CD4-positive, alpha-beta T cell treated with Interleukin-17A for 1 hour (primary cell): ENCODE data around the gene USP22.
"Not testable (repeated sequence)": the region's sequence is repeated elsewhere in the genome, so short reads cannot be mapped to it uniquely, and the experiment has no call there.

ENCODE experiments used
- DNase-seq: peaks from one replicate; pipeline ENCODE4 v3.0.0-alpha.2; 2020

USP22 gene

GRCh38 chr17:20986767-20987510 is 55.9 kb downstream of the USP22 start:
- DNase-seq: no peak

- no peak for DNase-seq
Observed at GRCh38 chr17:20983359-20983637, 59.5 kb downstream of the USP22 start.

- DNase-seq: no peak
Observed at GRCh38 chr17:20982589-20983358, 60.0 kb downstream of the USP22 start.

- no peak for DNase-seq
Observed at GRCh38 chr17:20981046-20981920, 61.5 kb downstream of the USP22 start.

- no peak for DNase-seq
Observed at GRCh38 chr17:20979792-20980083, 63.1 kb downstream of the USP22 start.

GRCh38 chr17:20979007-20979791 is 63.6 kb downstream of the USP22 start:
- not testable (repeated sequence) for DNase-seq

GRCh38 chr17:20977609-20978253 is 65.1 kb downstream of the USP22 start:
- not testable (repeated sequence) for DNase-seq

GRCh38 chr17:20975566-20975965 is 67.2 kb downstream of the USP22 start:
- DNase-seq: no peak

GRCh38 chr17:20970329-20970728 is 72.5 kb downstream of the USP22 start:
- no peak for DNase-seq

DNA sequence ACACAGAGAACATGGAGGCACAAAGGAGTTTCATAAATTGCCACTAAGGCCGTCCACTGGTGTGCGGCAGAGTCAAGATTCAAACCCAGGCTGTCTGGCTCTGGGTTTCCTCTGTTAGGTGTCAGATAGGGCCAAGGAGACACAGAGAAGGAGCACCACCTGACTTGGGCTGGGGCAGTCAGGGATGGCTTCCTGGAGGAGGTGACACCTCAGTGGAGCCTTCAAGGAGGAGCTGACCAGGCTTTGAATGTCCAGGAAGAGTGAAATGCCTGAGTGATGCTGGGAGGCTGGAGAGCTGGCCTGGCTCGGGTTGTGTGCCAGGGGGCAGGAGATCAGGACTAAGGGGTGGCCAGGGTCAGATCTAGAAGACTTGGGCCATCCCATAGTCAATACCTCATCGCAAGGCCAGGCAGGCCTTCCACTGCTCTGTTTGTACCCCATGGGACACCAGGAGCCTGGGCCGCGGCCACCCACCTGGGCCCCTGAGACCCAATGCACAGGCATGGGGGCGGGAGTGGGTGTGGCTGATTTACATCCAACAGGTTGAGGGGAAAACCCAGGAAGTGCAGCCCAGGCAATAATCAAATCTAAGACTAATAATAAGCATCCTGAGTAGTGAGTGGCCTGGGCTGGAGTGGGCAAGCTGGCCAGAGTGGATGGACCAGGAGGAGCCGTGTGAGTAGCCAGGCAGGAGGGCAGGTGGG is 73.7 kb downstream of the USP22 start:
- no peak for DNase-seq

- DNase-seq: no peak
Observed at GRCh38 chr17:20967776-20968175, 75.0 kb downstream of the USP22 start.

DNA sequence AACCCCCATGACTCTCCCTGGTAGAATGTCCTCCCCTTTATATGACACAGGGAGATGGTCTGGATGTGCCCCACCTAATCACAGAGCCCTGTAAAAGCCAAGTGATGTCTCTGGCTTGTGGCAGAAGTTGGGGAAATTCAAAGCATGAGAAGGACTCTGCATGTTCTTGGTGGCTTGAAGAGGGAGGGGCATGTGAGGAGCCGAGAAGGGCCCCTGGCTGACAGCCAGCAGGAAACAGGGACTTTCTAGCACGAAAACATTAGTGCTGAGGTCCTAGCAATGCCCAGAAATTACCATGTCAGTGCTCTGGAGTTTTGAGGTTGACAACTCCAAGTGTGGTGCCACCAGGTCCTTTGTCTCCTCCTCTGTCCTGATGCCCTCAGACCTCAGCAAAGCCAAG is 75.9 kb downstream of the USP22 start:
- DNase-seq: no peak

DNA sequence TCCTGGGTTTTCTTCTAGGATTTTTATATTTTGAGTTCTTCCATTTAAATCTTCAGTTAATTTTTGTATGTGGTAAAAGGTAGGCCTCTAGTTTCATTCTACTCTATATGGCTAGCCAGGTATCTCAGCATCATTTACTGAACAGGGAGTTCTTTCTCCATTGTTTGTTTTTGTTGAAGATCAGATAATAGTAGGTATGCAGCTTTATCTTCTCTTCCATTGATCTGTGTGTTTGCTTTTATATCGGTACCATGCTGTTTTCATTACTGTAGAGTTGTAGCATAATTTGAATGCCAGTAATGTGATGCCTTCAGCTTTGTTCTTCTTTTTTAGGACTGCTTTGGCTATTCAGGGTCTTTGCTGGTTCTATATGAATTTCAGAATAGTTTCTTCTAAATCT is 77.3 kb downstream of the USP22 start:
- no peak for DNase-seq

- no peak for DNase-seq
Observed at GRCh38 chr17:20961586-20961985, 81.2 kb downstream of the USP22 start.

DNA sequence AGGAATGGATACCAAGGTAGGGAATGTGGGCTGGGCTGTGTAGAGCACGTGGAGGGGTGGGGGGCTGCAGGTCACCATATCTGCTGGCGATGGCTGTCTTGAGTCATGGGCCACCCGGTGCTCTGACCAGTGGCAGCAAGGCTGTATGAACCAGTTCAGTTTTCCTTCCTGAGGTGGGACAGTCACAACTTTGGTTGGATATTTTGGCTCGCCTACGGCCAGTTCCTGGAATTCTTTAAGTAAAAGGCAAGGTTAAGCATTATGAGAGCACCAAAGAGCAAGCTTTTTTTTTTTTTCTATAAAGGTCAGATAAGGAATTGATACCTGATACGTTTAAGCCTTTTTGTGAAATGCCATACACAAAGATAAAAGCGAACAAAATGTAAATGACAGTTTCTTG is 81.9 kb downstream of the USP22 start:
- no peak for DNase-seq

- no peak for DNase-seq
Observed at GRCh38 chr17:20955427-20956323, 87.1 kb downstream of the USP22 start.

- DNase-seq: no peak
Observed at GRCh38 chr17:20954794-20955193, 88.0 kb downstream of the USP22 start.

DNA sequence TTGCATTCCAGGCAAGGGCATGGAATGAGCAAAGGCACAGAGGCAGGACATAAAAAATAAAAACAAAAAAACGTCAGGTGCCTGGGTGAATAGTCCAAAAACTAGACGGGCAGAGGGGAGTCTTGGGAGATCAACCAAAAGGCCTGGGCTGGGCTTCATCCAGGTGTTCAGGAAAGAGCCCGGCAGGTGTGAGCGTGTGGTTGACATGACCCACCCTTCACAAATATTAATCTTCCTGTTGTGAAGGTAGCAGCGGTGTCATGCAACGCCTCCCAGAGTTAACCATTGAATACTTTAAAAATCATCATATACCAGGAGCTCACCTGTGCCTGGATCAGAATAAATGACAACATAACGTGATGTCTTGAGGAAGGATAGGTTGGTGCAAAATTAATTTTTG is 90.6 kb downstream of the USP22 start:
- no peak for DNase-seq
